ENCODE results near the gene PLEKHM1. TPM values are rescaled to one million over a fixed set of nuclear protein-coding genes. Genes with fewer than 3 reads are reported as not detected.

The PLEKHM1 gene
- total and polyA plus RNA-seq, 2 experiments from 2014 or later = 18.4 to 23.8 TPM

DNA sequence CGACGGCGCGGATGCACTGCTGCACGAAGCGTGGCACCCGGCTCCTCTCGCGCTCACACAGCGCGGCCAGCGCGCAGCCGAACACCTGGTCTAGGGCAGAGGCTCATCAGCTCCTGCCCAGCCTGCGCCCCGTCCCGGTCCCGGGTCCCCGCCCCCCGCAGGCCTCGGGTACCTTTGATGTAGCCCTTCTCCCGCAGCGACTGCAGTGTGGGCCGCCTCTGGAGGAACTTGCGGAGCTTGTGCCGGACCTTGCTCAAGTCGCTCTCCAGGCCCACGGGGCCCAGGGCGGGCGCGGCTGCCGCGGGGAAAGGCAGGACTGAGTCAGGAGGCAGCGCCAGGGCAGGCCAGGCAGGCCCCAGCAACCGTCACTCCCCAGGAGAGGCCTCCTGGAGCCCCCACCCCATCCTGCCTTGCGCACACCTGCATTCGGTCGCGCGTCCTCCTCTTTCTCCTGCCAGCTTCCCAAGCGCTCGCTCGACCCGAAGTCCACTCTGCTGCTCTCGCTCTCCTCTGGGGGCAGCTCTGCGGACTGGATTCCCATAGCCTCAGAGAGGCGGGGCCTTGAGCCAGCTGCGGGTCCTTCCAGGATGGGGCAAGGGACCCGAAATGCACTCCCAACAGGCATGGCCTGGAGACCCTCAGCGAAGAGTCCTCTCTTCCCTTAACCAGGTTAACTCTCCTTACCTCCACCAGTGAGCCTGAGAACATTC lies 93.9 kb downstream of the PLEKHM1 start:
- Histone ChIP-seq H3K4me2 (no peak overlapping the region), H3K9me3 (ENCODE audit: low read depth) (no peaks in the 10 kb centered on the region), H3K27me3 (no peaks in the 10 kb centered on the region), H3K4me1 (ENCODE audit: insufficient read depth) (no peaks in the 10 kb centered on the region), H4K20me1 (ENCODE audit: insufficient read depth, poor library complexity, severe bottlenecking) (no peaks in the 10 kb centered on the region), H3K4me3 (no peak overlapping the region), H3K9me2 (replicated peaks; ENCODE audit: insufficient read depth) (no peaks in the 10 kb centered on the region), H2AFZ (no peak overlapping the region), H3K27ac (no peak overlapping the region), H3K36me3 (replicated peaks; ENCODE audit: insufficient read depth, low read depth) (no peaks in the 10 kb centered on the region), H3K79me2 (no peaks in the 10 kb centered on the region)
- WGBS (ENCODE audit: low lambda C conversion rate, missing lambda C conversion rate) = 97% methylated on average over 30 of the region's 50 CpGs
- TF ChIP-seq CTCF (IDR thresholded peaks at IDR 0.05; ENCODE audit: poor library complexity) = no peak
- TF ChIP-seq EZH2 (IDR thresholded peaks at IDR 0.05; ENCODE audit: borderline replicate concordance) = no peak
- TF ChIP-seq EZH2phosphoT487 (IDR thresholded peaks at IDR 0.05; ENCODE audit: low read depth, severe bottlenecking, unreplicated experiment) = no peak
- DNase-seq (ENCODE audit: low spot score) = no peak

DNA sequence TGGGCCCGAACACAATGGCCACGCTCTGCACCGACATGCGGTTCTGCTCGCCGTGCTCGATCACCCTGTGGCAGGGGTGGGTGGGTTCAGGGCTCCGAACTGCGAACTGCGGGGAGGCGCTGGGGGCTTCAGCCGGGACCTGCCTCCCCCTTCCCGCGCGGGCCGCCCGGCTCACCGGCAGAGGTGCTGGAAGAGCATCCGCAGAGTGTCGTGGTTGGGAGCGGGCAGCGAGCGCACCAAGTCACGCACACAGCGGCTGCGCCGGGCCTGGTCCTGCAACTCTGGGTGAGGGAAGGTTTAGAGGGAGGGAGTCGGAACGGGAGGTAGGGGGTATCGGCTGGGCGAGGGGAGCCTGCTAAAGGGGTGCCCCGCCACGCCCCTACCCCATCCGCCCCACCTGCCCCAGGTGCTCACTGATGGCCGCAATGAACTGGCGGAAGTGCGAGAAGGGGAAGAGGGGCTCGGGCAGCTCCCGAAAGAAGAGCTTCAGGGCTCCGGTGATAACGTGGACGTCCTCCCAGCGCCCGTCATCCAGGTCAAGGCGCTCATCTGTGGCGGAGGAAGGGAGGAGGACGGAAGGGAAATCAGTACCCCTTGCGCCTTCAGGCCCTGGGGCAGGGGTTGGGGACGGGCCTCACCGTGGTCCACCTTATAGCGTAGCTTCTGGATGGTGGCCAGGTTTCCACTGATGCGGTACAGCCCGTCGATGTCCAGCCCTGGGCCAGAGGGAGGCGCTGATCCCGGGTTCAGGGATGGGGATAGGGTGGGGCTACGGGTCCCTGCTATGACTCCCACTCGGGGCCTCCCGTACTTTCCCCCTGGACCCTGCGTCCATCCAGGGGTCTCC lies 94.7 kb downstream of the PLEKHM1 start:
- Histone ChIP-seq H3K4me1 (ENCODE audit: insufficient read depth) (no peaks in the 10 kb centered on the region), H4K20me1 (ENCODE audit: insufficient read depth, poor library complexity, severe bottlenecking) (no peaks in the 10 kb centered on the region), H3K27me3 (no peaks in the 10 kb centered on the region), H3K27ac (no peak overlapping the region), H3K4me3 (no peak overlapping the region), H3K9me3 (ENCODE audit: low read depth) (no peaks in the 10 kb centered on the region), H3K4me2 (peak overlapping the region; percentile 52), H3K9me2 (replicated peaks; ENCODE audit: insufficient read depth) (no peaks in the 10 kb centered on the region), H2AFZ (no peak overlapping the region), H3K79me2 (no peaks in the 10 kb centered on the region), H3K36me3 (replicated peaks; ENCODE audit: insufficient read depth, low read depth) (no peaks in the 10 kb centered on the region)
- no peak for TF ChIP-seq EZH2phosphoT487 (IDR thresholded peaks at IDR 0.05; ENCODE audit: low read depth, severe bottlenecking, unreplicated experiment)
- DNase-seq (ENCODE audit: low spot score) = no peak
- WGBS (ENCODE audit: low lambda C conversion rate, missing lambda C conversion rate) = 97% methylated on average over 45 of the region's 60 CpGs

- TF ChIP-seq EZH2 (IDR thresholded peaks at IDR 0.05; ENCODE audit: borderline replicate concordance) (no peak), EZH2phosphoT487 (IDR thresholded peaks at IDR 0.05; ENCODE audit: low read depth, severe bottlenecking, unreplicated experiment) (no peak), CTCF (IDR thresholded peaks at IDR 0.05; ENCODE audit: poor library complexity) (peak; percentile 76)
- H3K27ac ChIP-seq = no peak overlapping the region
- H3K79me2 ChIP-seq = no peaks in the 10 kb centered on the region
- no peaks in the 10 kb centered on the region for H3K27me3 ChIP-seq
- no peak overlapping the region for H3K4me3 ChIP-seq
- H3K4me1 ChIP-seq (ENCODE audit: insufficient read depth) = no peaks in the 10 kb centered on the region
- H4K20me1 ChIP-seq (ENCODE audit: insufficient read depth, poor library complexity, severe bottlenecking) = no peaks in the 10 kb centered on the region
- H3K4me2 ChIP-seq = peak overlapping the region; percentile 52
- DNase-seq (ENCODE audit: low spot score) = peak; percentile 89
- no peaks in the 10 kb centered on the region for H3K9me3 ChIP-seq (ENCODE audit: low read depth)
- 24% methylated on average over 30 of the region's 30 CpGs for WGBS (ENCODE audit: low lambda C conversion rate, missing lambda C conversion rate)
- H2AFZ ChIP-seq = no peak overlapping the region
- H3K9me2 ChIP-seq (replicated peaks; ENCODE audit: insufficient read depth) = no peaks in the 10 kb centered on the region
- no peaks in the 10 kb centered on the region for H3K36me3 ChIP-seq (replicated peaks; ENCODE audit: insufficient read depth, low read depth)
These were observed 95.5 kb downstream of the PLEKHM1 start for GRCh38 chr17:45394913-45395568.
